Stimulated activated CD4-positive, alpha-beta T cell treated with anti-CD3 and anti-CD28 coated beads, Interleukin-1b, Interleukin-23, amount 100 ng/mL, for 24 hours (primary cell): Measurements from ENCODE around the gene AOPEP.
A peak's percentile ranks its signal among the peaks of the same experiment; 100 is the strongest.

Source experiments
- DNase-seq, 4 experiments: peaks; one replicate each; pipeline ENCODE4 v3.0.0-alpha.2; 2020; ENCODE audit warnings: low read depth in 4 of 4, low spot score in 1 of 4

AOPEP gene

GRCh38 chr9:94726495-94727191 is at the start of gene AOPEP:
TSS of gene AOPEP (plus strand) at chr9:94726699. CDS start at chr9:94759784, 33,085 bp downstream.
- peak; percentile 98 to 100 (median 99) for DNase-seq

- DNase-seq = no peak
Measured at GRCh38 chr9:94677929-94678328, 48.6 kb upstream of the AOPEP start.

- DNase-seq = no peak
Measured at GRCh38 chr9:94679587-94679986, 46.9 kb upstream of the AOPEP start.

GRCh38 chr9:94680020-94680419 is 46.5 kb upstream of the AOPEP start:
- no peak for DNase-seq

- no peak for DNase-seq
Measured at GRCh38 chr9:94680621-94681020, 45.9 kb upstream of the AOPEP start.

GRCh38 chr9:94681508-94681907 is 45.0 kb upstream of the AOPEP start:
- DNase-seq = peak in 3 of 4 experiments; percentile 7 to 30 (median 30)

- DNase-seq = no peak
Measured at GRCh38 chr9:94685359-94685758, 41.1 kb upstream of the AOPEP start.

- DNase-seq = no peak
Measured at GRCh38 chr9:94687451-94687850, 39.0 kb upstream of the AOPEP start.

- DNase-seq = no peak
Measured at GRCh38 chr9:94690344-94690743, 36.2 kb upstream of the AOPEP start.

- DNase-seq = no peak
Measured at GRCh38 chr9:94692601-94693000, 33.9 kb upstream of the AOPEP start.

GRCh38 chr9:94693485-94694204 is 32.9 kb upstream of the AOPEP start:
- no peak for DNase-seq

GRCh38 chr9:94696545-94696944 is 30.0 kb upstream of the AOPEP start:
- DNase-seq = no peak

- no peak for DNase-seq
Measured at GRCh38 chr9:94697972-94698581, 28.4 kb upstream of the AOPEP start.

GRCh38 chr9:94699715-94700373 is 26.7 kb upstream of the AOPEP start:
- no peak for DNase-seq

- DNase-seq = no peak
Measured at GRCh38 chr9:94700445-94700844, 26.1 kb upstream of the AOPEP start.

- no peak for DNase-seq
Measured at GRCh38 chr9:94703488-94704140, 22.9 kb upstream of the AOPEP start.

- DNase-seq = no peak
Measured at GRCh38 chr9:94705162-94705702, 21.3 kb upstream of the AOPEP start.

- DNase-seq = no peak
Measured at GRCh38 chr9:94706922-94707321, 19.6 kb upstream of the AOPEP start.

GRCh38 chr9:94713436-94714215 is 12.9 kb upstream of the AOPEP start:
- DNase-seq = no peak

- no peak for DNase-seq
Measured at GRCh38 chr9:94714494-94714893, 12.0 kb upstream of the AOPEP start.
